Measurements from ENCODE around the gene OR8I2. TPM values are rescaled to one million over a fixed set of nuclear protein-coding genes. Genes with fewer than 3 reads are reported as not detected.
"Not testable (repeated sequence)": the region's sequence is repeated elsewhere in the genome, so short reads cannot be mapped to it uniquely, and the experiment has no call there.

The OR8I2 gene
- total and polyA plus RNA-seq, 2 donors (not counting 1 experiment from before 2014, with no cell fraction given): not detected

DNA sequence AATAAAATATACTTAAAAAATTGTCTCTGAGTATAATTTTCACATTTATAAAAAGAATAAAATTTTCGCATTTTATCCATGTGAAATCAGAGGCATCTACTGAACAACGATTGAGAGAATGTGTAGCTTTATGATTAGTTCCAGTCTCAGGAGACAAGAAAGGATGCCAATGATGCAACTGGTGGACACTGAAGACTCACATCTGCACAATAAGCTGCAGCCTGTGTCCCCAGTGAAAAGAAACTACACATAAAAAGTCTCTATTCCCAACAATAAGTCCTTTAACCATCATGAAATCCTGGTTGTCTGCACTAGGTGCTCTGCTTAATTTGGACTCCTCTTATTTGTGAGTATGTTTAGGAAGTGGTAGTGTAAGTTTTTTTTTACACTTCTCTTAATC, 43.6 kb upstream of the OR8I2 start:
- DNase-seq (ENCODE audit: low read depth in 2 of 2): no peak
- no peaks in the 10 kb centered on the region for H3K4me1 ChIP-seq (ENCODE audit: control insufficient read depth, extremely low read depth, insufficient read depth, low read length)
- H3K27me3 ChIP-seq (ENCODE audit: control insufficient read depth, insufficient read depth, low read length): no peaks in the 10 kb centered on the region
- H3K79me2 ChIP-seq (ENCODE audit: control insufficient read depth, insufficient read depth, low read length): no peaks in the 10 kb centered on the region
- no peak overlapping the region for H2AFZ ChIP-seq (ENCODE audit: low read length)
- TF ChIP-seq, protein P1, sequence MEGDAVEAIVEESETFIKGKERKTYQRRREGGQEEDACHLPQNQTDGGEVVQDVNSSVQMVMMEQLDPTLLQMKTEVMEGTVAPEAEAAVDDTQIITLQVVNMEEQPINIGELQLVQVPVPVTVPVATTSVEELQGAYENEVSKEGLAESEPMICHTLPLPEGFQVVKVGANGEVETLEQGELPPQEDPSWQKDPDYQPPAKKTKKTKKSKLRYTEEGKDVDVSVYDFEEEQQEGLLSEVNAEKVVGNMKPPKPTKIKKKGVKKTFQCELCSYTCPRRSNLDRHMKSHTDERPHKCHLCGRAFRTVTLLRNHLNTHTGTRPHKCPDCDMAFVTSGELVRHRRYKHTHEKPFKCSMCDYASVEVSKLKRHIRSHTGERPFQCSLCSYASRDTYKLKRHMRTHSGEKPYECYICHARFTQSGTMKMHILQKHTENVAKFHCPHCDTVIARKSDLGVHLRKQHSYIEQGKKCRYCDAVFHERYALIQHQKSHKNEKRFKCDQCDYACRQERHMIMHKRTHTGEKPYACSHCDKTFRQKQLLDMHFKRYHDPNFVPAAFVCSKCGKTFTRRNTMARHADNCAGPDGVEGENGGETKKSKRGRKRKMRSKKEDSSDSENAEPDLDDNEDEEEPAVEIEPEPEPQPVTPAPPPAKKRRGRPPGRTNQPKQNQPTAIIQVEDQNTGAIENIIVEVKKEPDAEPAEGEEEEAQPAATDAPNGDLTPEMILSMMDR (conservative IDR thresholded peaks at IDR 0.05 in 1 of 2, IDR thresholded peaks at IDR 0.05 in 1 of 2; ENCODE audit: low read depth in 1 of 2, low read length in 2 of 2): no peak
- no peak for TF ChIP-seq EZH2 (IDR thresholded peaks at IDR 0.05; ENCODE audit: low read length, missing control alignments)
- no peaks in the 10 kb centered on the region for H3K36me3 ChIP-seq (ENCODE audit: control insufficient read depth, insufficient read depth, low read length)
- H4K20me1 ChIP-seq (ENCODE audit: control insufficient read depth, extremely low read depth, insufficient read depth, low read length): no peaks in the 10 kb centered on the region
- no peak overlapping the region for H3K27ac ChIP-seq (ENCODE audit: insufficient read depth, low read length)
- no peak overlapping the region for H3K9ac ChIP-seq (ENCODE audit: insufficient read depth, low read length)
- no peak overlapping the region for H3K4me3 ChIP-seq (replicated peaks in 1 of 4; ENCODE audit: control extremely low read depth in 1 of 4, insufficient read depth in 1 of 4, low read depth in 3 of 4, low read length in 4 of 4)
- no peaks in the 10 kb centered on the region for H3K9me3 ChIP-seq (ENCODE audit: control insufficient read depth, insufficient read depth, low read depth, low read length)
- no peak overlapping the region for H3K4me2 ChIP-seq (ENCODE audit: extremely low read depth, insufficient read depth, low read length)

DNA sequence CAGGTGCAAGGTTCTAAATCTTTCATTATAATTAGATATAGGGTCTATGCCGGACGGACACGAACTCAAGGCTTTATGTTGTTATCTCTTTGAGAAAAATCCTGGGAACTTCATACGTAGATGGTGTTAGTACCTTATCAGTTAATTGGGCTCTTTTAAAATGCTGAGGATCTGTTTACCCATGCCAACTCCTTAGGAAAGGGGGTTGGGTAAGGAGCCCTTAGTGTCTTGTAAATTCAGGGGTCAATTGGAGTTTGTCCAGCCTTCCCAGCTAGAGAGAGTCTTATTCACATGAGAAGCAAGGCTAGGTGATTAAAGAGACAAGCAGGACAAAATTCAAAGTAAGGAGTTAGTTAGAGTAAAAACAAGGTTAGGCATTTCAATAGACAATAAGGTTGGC, 36.7 kb upstream of the OR8I2 start:
- not testable (repeated sequence) for H4K20me1 ChIP-seq (ENCODE audit: control insufficient read depth, extremely low read depth, insufficient read depth, low read length); DNase-seq (ENCODE audit: low read depth in 2 of 2); H3K4me1 ChIP-seq (ENCODE audit: control insufficient read depth, extremely low read depth, insufficient read depth, low read length); H3K36me3 ChIP-seq (ENCODE audit: control insufficient read depth, insufficient read depth, low read length); H3K4me2 ChIP-seq (ENCODE audit: extremely low read depth, insufficient read depth, low read length); H3K9me3 ChIP-seq (ENCODE audit: control insufficient read depth, insufficient read depth, low read depth, low read length); H2AFZ ChIP-seq (ENCODE audit: low read length); H3K27ac ChIP-seq (ENCODE audit: insufficient read depth, low read length); H3K79me2 ChIP-seq (ENCODE audit: control insufficient read depth, insufficient read depth, low read length); H3K9ac ChIP-seq (ENCODE audit: insufficient read depth, low read length); H3K27me3 ChIP-seq (ENCODE audit: control insufficient read depth, insufficient read depth, low read length); H3K4me3 ChIP-seq (replicated peaks in 1 of 4; ENCODE audit: control extremely low read depth in 1 of 4, insufficient read depth in 1 of 4, low read depth in 3 of 4, low read length in 4 of 4)

DNA sequence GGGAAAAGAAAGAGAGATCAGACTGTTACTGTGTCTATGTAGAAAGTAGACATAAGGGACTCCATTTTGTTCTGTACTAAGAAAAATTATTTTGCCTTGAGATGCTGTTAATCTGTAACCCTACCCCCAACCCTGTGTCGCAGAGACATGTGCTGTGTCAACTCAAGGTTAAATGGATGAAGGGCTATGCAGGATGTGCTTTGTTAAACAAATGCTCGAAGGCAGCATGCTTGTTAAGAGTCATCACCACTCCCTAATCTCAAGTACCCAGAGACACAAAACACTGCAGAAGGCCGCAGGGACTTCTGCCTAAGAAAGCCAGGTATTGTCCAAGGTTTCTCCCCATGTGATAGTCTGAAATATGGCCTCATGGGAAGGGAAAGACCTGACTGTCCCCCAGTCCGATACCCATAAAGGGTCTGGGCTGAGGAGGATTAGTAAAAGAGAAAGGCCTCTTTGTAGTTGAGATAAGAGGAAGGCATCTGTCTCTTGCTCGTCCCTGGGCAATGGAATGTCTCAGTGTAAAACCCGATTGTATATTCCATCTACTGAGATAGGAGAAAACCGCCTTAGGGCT, 35.4 kb upstream of the OR8I2 start:
- H3K79me2 ChIP-seq (ENCODE audit: control insufficient read depth, insufficient read depth, low read length); H3K9ac ChIP-seq (ENCODE audit: insufficient read depth, low read length): not testable (repeated sequence)

DNA sequence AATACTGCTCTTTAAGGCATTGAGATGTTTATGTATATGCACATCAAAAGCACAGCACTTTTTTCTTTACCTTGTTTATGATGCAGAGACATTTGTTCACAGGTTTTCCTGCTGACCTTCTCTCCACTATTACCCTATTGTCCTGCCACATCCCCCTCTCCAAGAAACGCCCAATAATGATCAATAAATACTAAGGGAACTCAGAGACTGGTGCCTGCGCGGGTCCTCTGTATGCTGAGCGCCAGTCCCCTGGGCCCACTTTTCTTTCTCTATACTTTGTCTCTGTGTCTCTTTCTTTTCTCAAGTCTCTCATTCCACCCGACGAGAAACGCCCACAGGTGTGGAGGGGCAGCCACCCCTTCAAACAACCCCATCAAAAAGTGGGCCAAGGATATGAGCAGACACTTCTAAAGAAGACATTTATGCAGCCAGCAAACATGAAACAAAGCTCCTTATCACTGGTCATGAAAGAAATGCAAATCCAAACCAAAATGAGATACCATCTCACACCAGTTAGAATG, 34.8 kb upstream of the OR8I2 start:
- H3K27me3 ChIP-seq (ENCODE audit: control insufficient read depth, insufficient read depth, low read length); H3K36me3 ChIP-seq (ENCODE audit: control insufficient read depth, insufficient read depth, low read length): not testable (repeated sequence)

More for the DNA sequence above, 35.4 kb upstream of the OR8I2 start:
- H3K9me3 ChIP-seq (ENCODE audit: control insufficient read depth, insufficient read depth, low read depth, low read length); H3K4me1 ChIP-seq (ENCODE audit: control insufficient read depth, extremely low read depth, insufficient read depth, low read length); H3K4me2 ChIP-seq (ENCODE audit: extremely low read depth, insufficient read depth, low read length); H3K27me3 ChIP-seq (ENCODE audit: control insufficient read depth, insufficient read depth, low read length); DNase-seq (ENCODE audit: low read depth in 2 of 2); H3K4me3 ChIP-seq (replicated peaks in 1 of 4; ENCODE audit: control extremely low read depth in 1 of 4, insufficient read depth in 1 of 4, low read depth in 3 of 4, low read length in 4 of 4); H4K20me1 ChIP-seq (ENCODE audit: control insufficient read depth, extremely low read depth, insufficient read depth, low read length); H2AFZ ChIP-seq (ENCODE audit: low read length); H3K36me3 ChIP-seq (ENCODE audit: control insufficient read depth, insufficient read depth, low read length); H3K27ac ChIP-seq (ENCODE audit: insufficient read depth, low read length): not testable (repeated sequence)

More for the DNA sequence above, 34.8 kb upstream of the OR8I2 start:
- H3K4me2 ChIP-seq (ENCODE audit: extremely low read depth, insufficient read depth, low read length); H3K27ac ChIP-seq (ENCODE audit: insufficient read depth, low read length); H3K4me3 ChIP-seq (replicated peaks in 1 of 4; ENCODE audit: control extremely low read depth in 1 of 4, insufficient read depth in 1 of 4, low read depth in 3 of 4, low read length in 4 of 4); DNase-seq (ENCODE audit: low read depth in 2 of 2); H3K9me3 ChIP-seq (ENCODE audit: control insufficient read depth, insufficient read depth, low read depth, low read length); H3K79me2 ChIP-seq (ENCODE audit: control insufficient read depth, insufficient read depth, low read length); H4K20me1 ChIP-seq (ENCODE audit: control insufficient read depth, extremely low read depth, insufficient read depth, low read length); H3K4me1 ChIP-seq (ENCODE audit: control insufficient read depth, extremely low read depth, insufficient read depth, low read length); H3K9ac ChIP-seq (ENCODE audit: insufficient read depth, low read length); H2AFZ ChIP-seq (ENCODE audit: low read length): not testable (repeated sequence)

Data from fibroblast of lung (primary cell).